Erythroblast (primary cell): Measurements from ENCODE around the gene UBIAD1.

Experiments used
- GATA1 ChIP-seq: IDR thresholded peaks from 2 replicates; pipeline ENCODE4 v1.6.1; 2011; ENCODE audit warnings: low read depth, mild to moderate bottlenecking, control low read depth, low read length, moderate library complexity
- POLR2A ChIP-seq: IDR thresholded peaks from 2 replicates; pipeline ENCODE4 v1.6.1; 2011; ENCODE audit warnings: mild to moderate bottlenecking, low read length

GRCh38 chr1:11307852-11308251 is 34.9 kb downstream of the UBIAD1 start:
- TF ChIP-seq POLR2A (no peak), GATA1 (no peak)
